Endothelial cell of umbilical vein (primary cell): ENCODE measurements around the gene GNAS.

Experiments
- POLR2A ChIP-seq: IDR thresholded peaks from 2 replicates; pipeline ENCODE4 v1.6.1; 2012; ENCODE audit warnings: low read depth, mild to moderate bottlenecking, control low read depth, low read length
- TF ChIP-seq, protein P1 (sequence below), 2 donors: IDR thresholded peaks; 1 replicate in 1 of 2; 2 replicates in 1 of 2; pipeline ENCODE4 v1.5.1; 2011; ENCODE audit warnings: low read length in 2 of 2, mild to moderate bottlenecking in 2 of 2, moderate library complexity in 2 of 2, control low read depth in 1 of 2, inconsistent platforms in 1 of 2, low read depth in 1 of 2; ENCODE audit not compliant: insufficient read depth in 1 of 2; ENCODE audit errors: extremely low read depth in 1 of 2

DNA sequence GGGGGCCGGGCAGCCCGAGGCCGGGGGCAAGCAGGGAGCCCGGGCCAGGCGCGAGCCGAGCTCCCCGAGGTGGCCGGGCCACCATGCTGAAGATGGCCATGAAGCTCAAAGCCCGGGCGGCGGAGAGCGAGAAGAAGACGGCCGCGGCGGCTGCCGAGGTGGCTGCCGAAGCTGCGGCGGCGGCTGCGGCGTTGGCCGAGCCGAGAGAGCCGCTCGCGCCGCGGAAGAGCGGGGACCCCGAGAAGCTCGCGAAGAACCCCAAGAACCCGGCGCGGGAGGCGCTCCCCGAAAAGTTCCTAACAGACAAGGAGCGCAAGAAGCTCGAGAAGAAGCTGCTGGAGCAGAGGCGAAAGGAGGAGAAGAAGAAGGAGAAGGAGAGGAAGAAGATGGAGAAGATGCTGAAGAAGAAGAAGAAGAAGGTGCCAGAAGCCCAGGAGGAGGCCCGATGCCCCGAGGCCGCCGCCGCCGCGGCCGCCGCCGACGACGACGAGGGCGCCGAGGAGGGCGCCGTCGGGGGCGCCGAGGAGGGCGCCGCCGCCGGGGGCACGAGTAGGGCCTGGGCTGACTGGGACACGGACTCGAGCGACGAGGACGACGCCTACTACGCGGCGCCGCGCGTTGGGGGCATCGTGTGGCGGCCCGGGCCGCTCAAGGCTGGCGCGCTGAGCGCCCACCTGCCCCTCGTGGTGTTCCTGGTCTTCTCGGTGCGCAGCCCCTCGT, 37.4 kb downstream of the GNAS start:
- TF ChIP-seq, protein P1, sequence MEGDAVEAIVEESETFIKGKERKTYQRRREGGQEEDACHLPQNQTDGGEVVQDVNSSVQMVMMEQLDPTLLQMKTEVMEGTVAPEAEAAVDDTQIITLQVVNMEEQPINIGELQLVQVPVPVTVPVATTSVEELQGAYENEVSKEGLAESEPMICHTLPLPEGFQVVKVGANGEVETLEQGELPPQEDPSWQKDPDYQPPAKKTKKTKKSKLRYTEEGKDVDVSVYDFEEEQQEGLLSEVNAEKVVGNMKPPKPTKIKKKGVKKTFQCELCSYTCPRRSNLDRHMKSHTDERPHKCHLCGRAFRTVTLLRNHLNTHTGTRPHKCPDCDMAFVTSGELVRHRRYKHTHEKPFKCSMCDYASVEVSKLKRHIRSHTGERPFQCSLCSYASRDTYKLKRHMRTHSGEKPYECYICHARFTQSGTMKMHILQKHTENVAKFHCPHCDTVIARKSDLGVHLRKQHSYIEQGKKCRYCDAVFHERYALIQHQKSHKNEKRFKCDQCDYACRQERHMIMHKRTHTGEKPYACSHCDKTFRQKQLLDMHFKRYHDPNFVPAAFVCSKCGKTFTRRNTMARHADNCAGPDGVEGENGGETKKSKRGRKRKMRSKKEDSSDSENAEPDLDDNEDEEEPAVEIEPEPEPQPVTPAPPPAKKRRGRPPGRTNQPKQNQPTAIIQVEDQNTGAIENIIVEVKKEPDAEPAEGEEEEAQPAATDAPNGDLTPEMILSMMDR (IDR thresholded peaks at IDR 0.05; ENCODE audit: extremely low read depth in 1 of 2, insufficient read depth in 1 of 2, low read depth in 1 of 2, low read length in 2 of 2): no peak
- TF ChIP-seq POLR2A: no peak
